Retinal pigment epithelial cell (primary cell): Measurements from ENCODE around the gene SON.
"Not testable (repeated sequence)": the region's sequence is repeated elsewhere in the genome, so short reads cannot be mapped to it uniquely, and the experiment has no call there.

Experiments used
- DNase-seq: peaks from one replicate; pipeline ENCODE4 v3.0.0-alpha.2; 2010; ENCODE audit warnings: low read depth
- H3K4me3 ChIP-seq: 2 replicates; pipeline ENCODE4 v1.5.1; 2011; ENCODE audit warnings: mild to moderate bottlenecking, low read length, control low read depth, moderate library complexity
- CTCF ChIP-seq: conservative IDR thresholded peaks from 2 replicates; pipeline ENCODE4 v1.5.1; 2011; ENCODE audit warnings: low read depth, low read length, control low read depth, inconsistent platforms

SON gene

GRCh38 chr21:33587792-33588484, 45.1 kb downstream of the SON start:
- DNase-seq, result no peak
- peak overlapping the region; percentile 67 for H3K4me3 ChIP-seq
- TF ChIP-seq CTCF, result no peak

- H3K4me3 ChIP-seq, result peak within 1 kb of the TSS; percentile 84
- DNase-seq, result peak; percentile 18
- no peak for TF ChIP-seq CTCF
Measured at GRCh38 chr21:33588485-33589335, 45.9 kb downstream of the SON start, which contains the start of gene DONSON. Gene DONSON (minus strand): TSS chr21:33588684. CDS start chr21:33588641, 43 bp downstream.

GRCh38 chr21:33598051-33598450, 55.2 kb downstream of the SON start:
- no peak overlapping the region for H3K4me3 ChIP-seq
- no peak for TF ChIP-seq CTCF
- no peak for DNase-seq

- TF ChIP-seq CTCF, result no peak
- peak; percentile 30 for DNase-seq
- no peak overlapping the region for H3K4me3 ChIP-seq
Measured at GRCh38 chr21:33608559-33608958, 65.7 kb downstream of the SON start.

- no peak overlapping the region for H3K4me3 ChIP-seq
- no peak for TF ChIP-seq CTCF
- no peak for DNase-seq
Measured at GRCh38 chr21:33611006-33611744, 68.3 kb downstream of the SON start.

- not testable (repeated sequence) for DNase-seq, H3K4me3 ChIP-seq
Measured at GRCh38 chr21:33617565-33617964, 74.7 kb downstream of the SON start.

GRCh38 chr21:33618407-33618806, 75.6 kb downstream of the SON start:
- no peak overlapping the region for H3K4me3 ChIP-seq
- no peak for TF ChIP-seq CTCF
- DNase-seq, result no peak
